GM12891 (cell line): Measurements from ENCODE around the gene ZC3H18.

Experiments
- POLR2A ChIP-seq: IDR thresholded peaks from 2 replicates; pipeline ENCODE4 v1.6.1; 2011; ENCODE audit warnings: low read depth, low read length, control low read depth
- POLR2AphosphoS5 ChIP-seq: IDR thresholded peaks from 2 replicates; pipeline ENCODE4 v1.6.1; 2011; ENCODE audit warnings: low read depth, low read length, control low read depth

GRCh38 chr16:88651989-88652761 lies 82.0 kb downstream of the ZC3H18 start:
- TF ChIP-seq POLR2AphosphoS5 (no peak), POLR2A (no peak)
